Fibroblast of skin of back (primary cell): ENCODE measurements around the gene FAT1.

Source experiments
- DNase-seq: peaks from one replicate; pipeline ENCODE4 v3.0.0-alpha.2; 2013

FAT1 gene

DNA sequence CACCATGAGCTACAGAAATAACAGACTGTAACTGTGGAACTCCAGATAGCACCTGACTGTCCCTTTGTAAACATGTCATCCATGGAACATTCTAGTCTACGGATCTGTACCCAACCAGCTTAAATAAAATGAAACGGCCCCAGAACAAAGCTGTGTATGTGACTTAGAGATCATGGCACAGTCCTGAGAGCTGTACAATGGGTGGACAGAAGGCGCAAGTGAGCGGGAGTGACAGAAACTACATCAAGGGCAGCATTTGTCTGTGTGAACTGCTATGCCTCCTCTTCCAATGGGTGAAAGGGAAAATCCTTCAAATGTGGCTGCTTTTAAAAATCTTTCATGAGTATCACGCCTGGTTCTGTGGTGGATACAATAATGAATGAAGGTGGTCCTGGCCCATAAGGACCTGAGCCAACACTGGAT is 72.5 kb downstream of the FAT1 start:
- DNase-seq = no peak

DNA sequence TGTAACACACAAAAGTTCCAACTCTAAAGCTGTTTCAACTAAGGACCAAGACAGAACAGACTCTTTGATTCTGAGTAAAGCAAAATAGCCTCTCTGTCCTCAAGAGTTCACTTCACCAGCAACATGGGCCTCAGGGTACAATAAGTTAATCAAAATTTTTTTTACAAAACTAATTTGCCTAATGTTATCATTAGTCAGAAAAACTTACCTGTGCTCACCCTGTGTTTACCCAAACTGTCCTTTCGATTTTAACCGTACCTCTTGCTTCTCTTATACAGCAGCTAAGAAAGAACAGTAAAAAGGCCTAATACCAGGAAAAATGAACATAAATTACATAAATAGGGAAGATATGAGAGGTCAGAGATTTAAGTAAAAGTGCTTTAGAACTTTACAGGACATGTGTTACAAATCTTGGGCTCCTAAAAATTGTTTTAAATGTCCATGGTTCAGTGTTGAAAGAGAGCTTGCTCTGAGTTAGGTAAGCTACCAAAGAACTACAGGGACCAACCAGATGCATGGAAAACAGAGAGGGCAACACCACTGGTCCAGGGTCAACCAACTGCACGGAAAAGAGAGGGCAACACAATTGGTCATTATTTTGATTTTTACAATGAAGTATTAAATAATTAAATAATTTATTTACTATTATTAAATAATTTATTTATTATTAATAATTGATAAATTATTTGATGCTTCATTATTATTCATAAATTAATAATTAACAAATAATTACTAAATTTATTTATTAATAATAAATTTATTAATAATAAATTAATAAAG is 73.1 kb downstream of the FAT1 start:
- DNase-seq = no peak

- DNase-seq = no peak
Observed at GRCh38 chr4:186647821-186648220, 75.8 kb downstream of the FAT1 start.

GRCh38 chr4:186644737-186645261 is 78.9 kb downstream of the FAT1 start:
- DNase-seq = no peak

- DNase-seq = no peak
Observed at GRCh38 chr4:186644311-186644638, 79.4 kb downstream of the FAT1 start.

DNA sequence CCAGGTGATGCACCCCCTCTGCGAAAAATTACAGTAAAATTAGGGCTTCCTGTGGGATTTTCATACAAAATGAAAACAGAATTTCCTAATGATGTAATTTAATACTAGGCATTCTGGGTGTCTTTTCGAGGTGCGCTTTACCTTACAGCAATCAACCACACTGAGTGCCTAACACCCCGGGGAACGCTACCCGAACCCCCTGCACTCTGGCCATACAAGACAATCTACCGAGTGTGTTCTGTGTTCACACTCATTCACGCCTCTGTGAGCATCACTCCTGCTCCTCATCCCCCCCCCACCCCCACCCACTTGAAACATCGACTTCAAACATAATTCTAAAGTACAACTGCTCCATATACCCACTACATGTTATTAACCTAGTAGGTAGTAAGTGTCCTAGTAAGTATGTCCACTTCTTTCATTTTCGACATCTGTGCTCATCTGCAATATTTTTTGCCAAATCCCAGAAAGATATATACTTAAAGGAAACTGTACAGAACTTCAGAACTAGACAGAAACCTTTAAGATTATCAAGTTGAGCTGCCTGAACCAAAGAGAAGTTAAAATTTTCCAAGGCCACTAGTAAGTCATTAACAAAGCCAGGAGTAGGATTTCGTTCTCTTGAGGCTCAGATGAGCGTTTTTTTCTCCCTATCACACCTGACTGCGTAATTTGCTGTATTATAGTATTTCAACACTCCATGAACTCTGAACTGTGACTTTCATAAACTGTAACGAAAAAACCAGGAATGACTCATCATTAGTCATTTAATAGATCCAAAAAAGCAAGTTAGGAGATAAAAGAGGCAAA is 80.0 kb downstream of the FAT1 start:
- peak; percentile 42 for DNase-seq

GRCh38 chr4:186642998-186643397 is 80.7 kb downstream of the FAT1 start:
- DNase-seq = no peak

DNA sequence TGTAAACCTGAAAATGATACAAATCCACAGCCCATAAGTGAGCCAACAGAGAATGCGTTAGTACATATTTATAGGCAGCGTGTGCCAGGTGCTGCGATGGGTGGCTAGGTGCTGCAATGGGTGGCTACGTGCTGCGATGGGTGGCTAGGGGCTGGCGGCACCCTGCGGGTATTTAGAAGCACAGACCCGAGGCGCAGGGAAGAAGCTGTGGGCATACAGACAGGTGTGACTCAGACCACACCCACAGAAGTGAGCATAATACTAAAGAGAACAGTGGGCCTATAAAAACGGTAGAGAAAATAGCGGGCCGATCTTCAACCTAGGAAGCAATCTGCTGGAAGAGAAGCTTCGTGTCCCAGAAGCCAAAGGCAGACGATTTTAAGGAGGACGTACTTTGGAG is 81.1 kb downstream of the FAT1 start:
- no peak for DNase-seq

DNA sequence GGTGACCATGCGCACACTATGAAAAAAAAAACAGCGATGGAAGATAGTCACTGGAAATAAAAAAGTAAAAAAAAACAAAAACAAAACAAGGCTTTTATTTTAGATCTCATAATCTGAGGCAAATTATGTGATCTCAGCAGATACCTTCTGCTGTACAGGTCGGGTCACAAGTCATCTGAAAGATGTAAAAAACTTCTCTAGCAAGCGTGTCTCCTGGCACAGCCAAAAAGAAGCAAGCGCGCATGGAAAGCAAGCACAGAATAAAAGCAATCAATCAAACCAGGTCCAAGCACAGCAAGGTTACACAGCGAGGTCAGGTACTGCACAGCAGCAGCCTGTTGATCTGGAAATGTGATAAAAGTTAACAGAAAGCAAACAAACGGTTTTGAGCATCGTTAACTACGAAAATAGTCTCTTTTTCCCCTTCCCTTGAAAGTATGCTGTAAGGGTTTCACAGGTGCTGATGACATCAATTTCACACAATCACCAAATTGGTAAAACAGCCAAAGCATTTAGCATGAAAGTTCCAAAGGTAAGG is 89.0 kb downstream of the FAT1 start:
- DNase-seq = no peak

- DNase-seq = no peak
Observed at GRCh38 chr4:186633844-186634243, 89.8 kb downstream of the FAT1 start.

DNA sequence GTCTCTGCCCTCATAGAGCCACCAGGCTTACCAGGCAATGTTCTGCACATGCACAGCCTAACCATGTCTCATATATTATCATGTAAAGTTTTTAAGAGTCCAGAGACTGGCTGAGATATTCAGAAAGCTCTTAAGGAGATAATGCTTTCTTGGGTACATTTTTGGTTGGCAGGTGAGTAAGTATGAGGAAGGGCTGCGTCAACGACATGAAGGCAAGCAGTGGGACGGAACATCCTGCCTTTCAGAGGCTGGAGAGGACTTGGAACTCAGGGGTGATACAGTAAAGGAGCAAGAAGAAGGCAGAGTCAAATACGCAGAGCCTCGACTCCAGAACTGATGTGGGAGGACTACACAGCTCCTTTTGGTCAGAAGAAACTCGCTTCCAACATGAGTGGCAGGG is 93.5 kb downstream of the FAT1 start:
- no peak for DNase-seq

DNA sequence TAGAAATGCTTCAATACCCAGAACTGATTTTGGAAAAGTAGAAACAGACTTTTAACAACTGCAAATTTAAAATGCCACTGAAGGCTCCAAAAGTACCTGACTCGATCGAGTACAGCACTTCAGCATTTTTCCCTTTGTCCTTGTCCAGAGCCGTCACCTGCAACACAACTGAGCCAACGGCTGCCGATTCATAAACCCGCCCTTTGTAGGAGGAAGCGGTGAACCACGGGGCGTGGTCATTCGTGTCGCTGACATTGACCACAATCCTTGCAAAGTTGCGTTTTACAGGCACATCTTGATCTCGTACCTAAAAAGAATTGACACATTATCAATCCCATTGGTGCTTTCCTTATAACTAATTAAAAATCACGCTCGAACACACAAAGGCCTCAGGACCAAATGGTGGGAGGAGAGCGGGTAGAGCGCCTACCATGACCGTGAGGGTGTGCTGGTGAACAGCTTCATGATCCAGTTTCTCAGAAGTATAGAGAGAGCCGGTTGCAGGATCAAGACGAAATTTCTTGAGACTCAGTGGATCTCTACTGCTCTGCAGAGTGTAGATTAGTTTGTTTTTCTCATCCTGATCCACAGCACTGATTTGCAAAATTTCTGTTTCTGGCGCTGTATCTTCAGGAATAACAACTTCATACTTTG is 95.5 kb downstream of the FAT1 start:
- no peak for DNase-seq

GRCh38 chr4:186627226-186627865 is 96.3 kb downstream of the FAT1 start:
- DNase-seq = peak; percentile 48

- DNase-seq = peak; percentile 95
Observed at GRCh38 chr4:186624951-186625350, 98.7 kb downstream of the FAT1 start.

DNA sequence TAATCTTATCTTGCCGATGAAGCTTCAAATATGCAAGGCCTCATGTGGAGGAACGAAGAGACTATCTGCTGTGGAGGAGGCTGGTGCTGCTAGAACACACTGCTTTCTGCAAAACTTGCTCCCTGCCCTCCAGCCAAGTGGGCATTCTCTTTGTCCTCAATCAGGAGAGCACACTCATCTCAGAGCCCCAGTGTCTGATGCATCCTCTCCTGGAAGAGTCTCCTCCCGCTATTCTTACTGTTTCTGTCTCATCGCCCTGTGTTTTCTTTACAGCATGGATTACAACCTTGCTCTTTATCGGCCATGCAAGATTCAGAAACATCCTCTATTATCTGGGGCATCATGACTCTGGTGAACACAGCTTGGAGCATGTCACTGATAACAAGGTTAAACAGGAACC is 100.1 kb downstream of the FAT1 start:
- DNase-seq = peak; percentile 37

DNA sequence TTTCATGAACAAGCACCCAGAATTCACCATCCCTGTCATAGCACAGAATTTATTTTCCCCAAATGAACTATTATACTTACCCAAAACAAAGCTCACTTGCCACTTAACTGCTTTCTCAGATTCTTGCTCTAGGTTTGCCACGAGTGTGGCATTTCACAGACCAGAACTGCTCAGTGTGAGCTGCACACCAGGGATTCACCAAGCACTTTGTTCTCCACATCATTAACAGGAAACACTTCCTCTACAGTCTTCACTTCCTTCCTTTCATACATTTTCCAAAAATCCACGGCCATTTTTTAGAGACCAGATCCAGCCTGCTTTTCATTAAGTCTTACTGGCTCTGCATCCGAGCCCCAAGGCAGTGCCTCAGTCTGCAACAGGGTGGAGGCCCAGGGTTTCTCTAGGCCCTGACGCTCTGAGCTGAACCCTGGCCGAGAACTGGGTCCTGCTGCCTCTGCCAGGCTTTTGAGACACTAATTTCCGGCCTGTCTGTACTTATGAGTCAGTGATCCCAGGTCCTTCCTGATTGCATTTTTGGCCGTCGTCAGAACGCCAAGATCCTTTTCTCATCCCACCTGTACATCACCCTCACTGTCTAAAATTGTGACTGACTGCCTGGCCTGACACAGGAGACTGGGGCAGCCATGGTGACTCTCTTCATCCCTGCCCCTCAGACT is 100.7 kb downstream of the FAT1 start:
- peak; percentile 78 for DNase-seq

- peak; percentile 97 for DNase-seq
Observed at GRCh38 chr4:186621959-186622553, 101.6 kb downstream of the FAT1 start.

DNA sequence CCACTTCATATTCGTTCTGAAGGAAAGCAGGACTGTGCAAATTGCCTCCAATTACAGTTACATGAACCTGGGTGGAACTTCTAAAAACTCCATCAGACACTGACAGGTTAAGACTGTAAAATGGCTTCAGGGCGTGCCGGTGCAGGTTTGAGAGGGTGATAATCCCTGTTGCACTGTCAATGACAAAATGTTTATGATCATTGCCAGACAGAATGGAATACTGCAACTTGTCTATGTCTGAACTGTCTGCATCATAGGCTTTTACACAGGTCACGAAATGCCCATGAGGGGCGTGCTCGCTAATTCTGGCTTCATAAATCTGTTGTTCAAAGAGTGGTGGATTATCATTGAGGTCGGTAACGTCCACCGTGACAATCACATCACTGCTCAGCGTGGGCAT is 104.6 kb downstream of the FAT1 start:
- no peak for DNase-seq

DNA sequence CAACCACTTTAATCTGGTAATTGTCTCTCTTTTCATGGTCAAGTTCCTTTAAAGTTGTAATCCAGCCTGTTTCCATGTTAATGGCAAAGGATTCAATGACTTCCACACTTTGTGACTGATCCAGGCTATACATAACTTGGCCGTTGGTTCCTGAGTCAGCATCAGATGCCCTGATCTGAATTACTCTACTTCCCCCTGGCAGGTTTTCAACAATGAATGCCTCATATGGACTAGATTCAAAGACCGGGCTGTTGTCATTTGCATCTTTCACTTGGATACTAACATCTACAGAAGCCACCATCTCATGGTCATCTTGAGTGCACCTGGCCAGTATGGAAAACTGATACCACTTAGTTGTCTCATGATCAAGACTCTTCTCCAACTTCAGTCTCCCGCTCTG is 105.7 kb downstream of the FAT1 start:
- peak; percentile 36 for DNase-seq

DNA sequence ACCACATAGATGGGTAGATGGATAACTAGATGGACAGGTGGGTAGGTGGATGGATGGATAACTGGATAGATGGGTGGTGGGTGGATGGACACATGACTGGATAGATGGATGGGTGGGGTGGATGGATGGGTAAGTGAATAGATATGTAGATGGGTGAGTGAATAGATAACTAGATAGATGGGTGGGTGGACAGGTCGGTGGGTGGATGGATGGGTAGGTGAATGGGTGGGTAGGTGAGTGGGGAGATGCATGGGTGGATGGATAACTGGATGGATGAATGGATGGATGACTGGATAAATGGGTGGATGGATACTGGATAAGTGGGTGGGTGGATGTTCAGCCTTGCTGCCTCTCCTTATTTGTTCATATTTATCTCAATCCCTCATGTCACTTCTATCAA is 116.2 kb downstream of the FAT1 start:
- no peak for DNase-seq

GRCh38 chr4:186606591-186606992 is 117.1 kb downstream of the FAT1 start:
- DNase-seq = peak; percentile 44
